GM10266 (cell line): ENCODE data around the gene FBLN7.

Experiments
- DNase-seq: peaks from one replicate; pipeline ENCODE4 v3.0.0; 2012; ENCODE audit errors: extremely low spot score
- CTCF ChIP-seq: IDR thresholded peaks from 2 replicates; pipeline ENCODE4 v1.5.1; 2012; ENCODE audit warnings: mild to moderate bottlenecking, low read depth; ENCODE audit not compliant: control insufficient read depth, insufficient read depth; ENCODE audit errors: missing control alignments

FBLN7 gene

GRCh38 chr2:112140899-112141625, 2.9 kb downstream of the FBLN7 start:
- DNase-seq, result no peak
- TF ChIP-seq CTCF, result no peak

- no peak for TF ChIP-seq CTCF
- no peak for DNase-seq
These were observed 3.4 kb downstream of the FBLN7 start for GRCh38 chr2:112141626-112142007.

GRCh38 chr2:112142525-112143078, 4.4 kb downstream of the FBLN7 start:
- no peak for DNase-seq
- no peak for TF ChIP-seq CTCF

- no peak for TF ChIP-seq CTCF
- DNase-seq, result no peak
These were observed 5.0 kb downstream of the FBLN7 start for GRCh38 chr2:112143150-112143549.

GRCh38 chr2:112144966-112145365, 6.8 kb downstream of the FBLN7 start:
- no peak for TF ChIP-seq CTCF
- DNase-seq, result no peak

GRCh38 chr2:112147382-112148168, 9.4 kb downstream of the FBLN7 start:
- DNase-seq, result peak; percentile 3

More at GRCh38 chr2:112147382-112148168, 9.4 kb downstream of the FBLN7 start:
- no peak for TF ChIP-seq CTCF
